ENCODE results near the gene MGAT5B.

DNA sequence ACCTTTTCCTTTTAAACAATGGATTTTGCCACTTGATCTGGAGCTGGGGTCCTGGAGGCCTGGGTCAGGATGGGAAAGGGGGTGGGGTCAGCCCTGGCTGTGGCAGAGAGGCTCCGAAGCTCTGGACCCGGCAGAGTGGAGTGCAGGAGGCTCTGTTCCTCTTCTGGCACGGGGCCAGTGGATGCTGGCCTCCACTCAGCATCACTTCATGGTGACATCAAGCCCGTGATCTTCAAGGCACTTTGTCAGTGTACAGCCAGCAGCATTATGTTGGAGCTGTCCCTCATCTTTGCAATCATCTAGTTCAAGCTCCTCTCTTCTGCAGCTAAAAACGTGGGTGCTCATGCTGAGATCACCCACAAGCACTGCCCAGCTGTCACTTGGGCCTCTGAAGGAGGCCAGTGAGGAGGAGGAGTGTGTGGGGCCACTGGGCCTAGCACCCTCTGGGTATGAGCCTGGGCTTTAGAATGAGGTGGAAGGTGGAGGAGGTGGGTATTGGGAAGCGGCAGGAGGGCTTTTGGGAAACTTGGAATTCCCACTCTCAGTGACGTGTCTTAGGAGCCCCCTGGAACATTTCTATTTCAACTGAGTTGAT lies 45.9 kb upstream of the MGAT5B start:
- TF ChIP-seq POLR2AphosphoS5 (IDR thresholded peaks at IDR 0.05; ENCODE audit: low read depth, low read length) (no peak), TAF1 (IDR thresholded peaks at IDR 0.05; ENCODE audit: low read depth, low read length) (no peak), POLR2A (IDR thresholded peaks at IDR 0.05; ENCODE audit: low read depth, low read length) (no peak), PAX5 (IDR thresholded peaks at IDR 0.05; ENCODE audit: insufficient read depth, low read length, severe bottlenecking) (no peak), POU2F2 (IDR thresholded peaks at IDR 0.05; ENCODE audit: low read depth, low read length) (no peak), SPI1 (IDR thresholded peaks at IDR 0.05; ENCODE audit: low read depth, low read length) (no peak)

All from GM12891 (cell line).